Sigmoid colon (tissue), 7 donors: ENCODE measurements around the gene KRTAP5-6. TPM values are rescaled to one million over a fixed set of nuclear protein-coding genes. Genes with fewer than 3 reads are reported as not detected.
"Not testable (repeated sequence)": the region's sequence is repeated elsewhere in the genome, so short reads cannot be mapped to it uniquely, and the experiment has no call there.

Experiments used
- DNase-seq: peaks from one replicate; pipeline ENCODE4 v3.0.0-alpha.2; 2019
- H3K27ac ChIP-seq, 4 donors: fragments of 200-600 bp; sonication (generic); one replicate each; pipeline ENCODE4 v1.5.1; 2016 to 2019; ENCODE audit warnings: mild to moderate bottlenecking in 1 of 4
- H3K27me3 ChIP-seq, 3 donors: fragments of 200-600 bp; sonication (generic); one replicate each; pipeline ENCODE4 v1.5.1; 2019; ENCODE audit warnings: mild to moderate bottlenecking in 1 of 3
- H3K36me3 ChIP-seq, 4 donors: fragments of 200-600 bp; sonication (generic); one replicate each; pipeline ENCODE4 v1.5.1; 2016 to 2019
- H3K4me1 ChIP-seq, 4 donors: fragments of 200-600 bp; sonication (generic); one replicate each; pipeline ENCODE4 v1.5.1; 2017 to 2019
- H3K4me3 ChIP-seq, 4 donors: fragments of 200-600 bp; sonication (generic); one replicate each; pipeline ENCODE4 v1.5.1; 2017 to 2019; ENCODE audit warnings: mild to moderate bottlenecking in 2 of 4, moderate library complexity in 1 of 4
- H3K9me3 ChIP-seq, 4 donors: fragments of 200-600 bp in 3 of 4; sonication (generic) in 3 of 4; one replicate each; pipeline versions ENCODE4 v1.5.1 to v1.6.1; 2013 to 2019
- CTCF ChIP-seq, 4 experiments: fragments of 450-650 bp in 3 of 4; fragments of 200-600 bp in 1 of 4; IDR thresholded peaks; one replicate each; pipeline ENCODE4 v1.5.1; 2016 to 2019; ENCODE audit warnings: antibody characterized with exemption in 4 of 4, mild to moderate bottlenecking in 3 of 4, moderate library complexity in 2 of 4
- EP300 ChIP-seq, 4 donors: sonication (generic); formaldehyde crosslinking; IDR thresholded peaks; one replicate each; pipeline ENCODE4 v1.6.1; 2017; ENCODE audit warnings: antibody characterized with exemption in 4 of 4
- POLR2A ChIP-seq, 2 donors: fragments of 450-650 bp; IDR thresholded peaks; one replicate each; pipeline ENCODE4 v1.6.1; 2016; ENCODE audit warnings: antibody characterized with exemption in 2 of 2, mild to moderate bottlenecking in 2 of 2, moderate library complexity in 2 of 2
- POLR2AphosphoS5 ChIP-seq, 4 donors: sonication (generic); formaldehyde crosslinking; IDR thresholded peaks; one replicate each; pipeline ENCODE4 v1.6.1; 2017; ENCODE audit warnings: antibody characterized with exemption in 4 of 4
- WGBS, 2 donors: extraction: QIAGEN DNeasy Blood & Tissue Kit; methylation state at CpG; one replicate each; pipeline ENCODE4 v1.1.7; 2013; 5-methylcytosine and 5-hydroxymethylcytosine counted together
- intact Hi-C: fragments of 100-400 bp; cut with DNase I; formaldehyde crosslinking; loops from one replicate; pipeline ENCODE4 v1.15.1; 2023
- polyA plus RNA-seq, 3 donors: library from polyadenylated mRNA; stranded (reverse); fragments of 200-250 nt; gene quantifications; one replicate each; pipeline ENCODE4 v1.2.3, GENCODE V29; 2013
- total RNA-seq, 4 donors: library from RNA; depleted of rRNA; stranded (reverse); fragments of >200 nt; gene quantifications; one replicate each; pipeline ENCODE4 v1.1.0, GENCODE V29; 2016
- donor health status: healthy with polysubstance abuse.
- donor health status: Bipolar disorder and iron deficiency.
- donor health status: healthy.

The KRTAP5-6 gene
- total and polyA plus RNA-seq, 7 donors: not detected

GRCh38 chr11:1686220-1686619, 10.8 kb upstream of the KRTAP5-6 start:
- H3K4me3 ChIP-seq, H3K4me1 ChIP-seq, H3K27ac ChIP-seq, H3K36me3 ChIP-seq, intact Hi-C loops, DNase-seq, H3K9me3 ChIP-seq: not testable (repeated sequence)
- peaks cover 0 to 14% (median 0%) of the 10 kb centered on the region in 3 donors for H3K27me3 ChIP-seq
- WGBS, 2 donors: 72 to 81% methylated on average over 12 of the region's 15 CpGs

GRCh38 chr11:1688336-1688947, 8.6 kb upstream of the KRTAP5-6 start:
- H3K4me1 ChIP-seq, H3K4me3 ChIP-seq, intact Hi-C loops, H3K9me3 ChIP-seq, H3K36me3 ChIP-seq, DNase-seq, H3K27ac ChIP-seq, H3K27me3 ChIP-seq: not testable (repeated sequence)
- WGBS, 2 donors: 63 to 82% methylated on average over 19 of the region's 19 CpGs

GRCh38 chr11:1689250-1690166, 7.5 kb upstream of the KRTAP5-6 start:
- not testable (repeated sequence) for H3K9me3 ChIP-seq, DNase-seq, H3K36me3 ChIP-seq, H3K4me3 ChIP-seq, H3K27ac ChIP-seq, H3K27me3 ChIP-seq
- 26 to 46% methylated on average over 32 of the region's 32 CpGs for WGBS, 2 donors
- H3K4me1 ChIP-seq: peaks cover 0 to 17% (median 11%) of the 10 kb centered on the region in 4 donors
- intact Hi-C loops: loop anchor here (5.0 kb wide), 1 partner anchor 193 kb away; no protein-coding TSS in a partner anchor

- H3K4me1 ChIP-seq: peaks cover 0 to 17% (median 11%) of the 10 kb centered on the region in 4 donors
- no peak overlapping the region for H3K4me3 ChIP-seq
- TF ChIP-seq POLR2A (IDR thresholded peaks at IDR 0.05) (no peak), POLR2AphosphoS5 (IDR thresholded peaks at IDR 0.05) (no peak), CTCF (IDR thresholded peaks at IDR 0.05) (no peak), EP300 (IDR thresholded peaks at IDR 0.05) (no peak)
- whole genome bisulfite sequencing, 2 donors: 64 to 73% methylated on average over 22 of the region's 22 CpGs
- no peaks in the 10 kb centered on the region for H3K9me3 ChIP-seq
- no peak overlapping the region for H3K27ac ChIP-seq
- DNase-seq: no peak
- H3K36me3 ChIP-seq: no peaks in the 10 kb centered on the region
- intact Hi-C loops: loop anchor here (5.0 kb wide), 1 partner anchor 192 kb away; no protein-coding TSS in a partner anchor
- H3K27me3 ChIP-seq: peaks cover 0 to 6% (median 0%) of the 10 kb centered on the region in 3 donors
These were observed 6.6 kb upstream of the KRTAP5-6 start for GRCh38 chr11:1690167-1691025.

GRCh38 chr11:1691026-1691877, 5.7 kb upstream of the KRTAP5-6 start:
- no peak overlapping the region for H3K27ac ChIP-seq
- H3K4me1 ChIP-seq: peaks cover 0 to 17% (median 11%) of the 10 kb centered on the region in 4 donors
- intact Hi-C loops: loop anchor here (5.0 kb wide), 1 partner anchor 191 kb away; no protein-coding TSS in a partner anchor
- H3K4me3 ChIP-seq: no peak overlapping the region
- no peaks in the 10 kb centered on the region for H3K9me3 ChIP-seq
- WGBS, 2 donors: 21 to 70% methylated on average over 16 of the region's 16 CpGs
- H3K27me3 ChIP-seq: peaks cover 0 to 3% (median 0%) of the 10 kb centered on the region in 3 donors
- no peak for TF ChIP-seq POLR2A (IDR thresholded peaks at IDR 0.05)
- TF ChIP-seq POLR2AphosphoS5 (IDR thresholded peaks at IDR 0.05): no peak
- TF ChIP-seq CTCF (IDR thresholded peaks at IDR 0.05): no peak
- TF ChIP-seq EP300 (IDR thresholded peaks at IDR 0.05): no peak
- H3K36me3 ChIP-seq: no peaks in the 10 kb centered on the region
- no peak for DNase-seq
